ENCODE data around the gene CERK.

Gene CERK

GRCh38 chr22:46764779-46765485, 26.9 kb upstream of the CERK start:
- no peak for DNase-seq

GRCh38 chr22:46764140-46764680, 26.2 kb upstream of the CERK start:
- DNase-seq, result no peak

GRCh38 chr22:46763051-46763705, 25.1 kb upstream of the CERK start:
- DNase-seq, result no peak

- DNase-seq, result peak; percentile 96
Measured at GRCh38 chr22:46762238-46763050, 24.4 kb upstream of the CERK start, which contains the start of gene TBC1D22A. Gene TBC1D22A (plus strand): TSS chr22:46762650. CDS start chr22:46762787, 137 bp downstream.

GRCh38 chr22:46761539-46762237, 23.6 kb upstream of the CERK start:
- no peak for DNase-seq

GRCh38 chr22:46761017-46761416, 23.0 kb upstream of the CERK start:
- no peak for DNase-seq

- DNase-seq, result no peak
Measured at GRCh38 chr22:46758867-46759290, 20.8 kb upstream of the CERK start.

- no peak for DNase-seq
Measured at GRCh38 chr22:46758121-46758520, 20.1 kb upstream of the CERK start.

- DNase-seq, result no peak
Measured at GRCh38 chr22:46757104-46757503, 19.1 kb upstream of the CERK start.

GRCh38 chr22:46756097-46756496, 18.0 kb upstream of the CERK start:
- DNase-seq, result no peak

GRCh38 chr22:46755525-46755924, 17.5 kb upstream of the CERK start:
- DNase-seq, result no peak

- DNase-seq, result no peak
Measured at GRCh38 chr22:46754826-46755225, 16.8 kb upstream of the CERK start.

GRCh38 chr22:46754110-46754799, 16.2 kb upstream of the CERK start:
- DNase-seq, result no peak

- DNase-seq, result no peak
Measured at GRCh38 chr22:46753761-46754109, 15.7 kb upstream of the CERK start.

- DNase-seq, result no peak
Measured at GRCh38 chr22:46753360-46753759, 15.3 kb upstream of the CERK start.

- no peak for DNase-seq
Measured at GRCh38 chr22:46752988-46753310, 14.9 kb upstream of the CERK start.

GRCh38 chr22:46752286-46752987, 14.4 kb upstream of the CERK start:
- no peak for DNase-seq

GRCh38 chr22:46750863-46751443, 12.9 kb upstream of the CERK start:
- no peak for DNase-seq

- no peak for DNase-seq
Measured at GRCh38 chr22:46750530-46750800, 12.4 kb upstream of the CERK start.

- DNase-seq, result no peak
Measured at GRCh38 chr22:46749682-46750529, 11.9 kb upstream of the CERK start.

Data from activated CD8-positive, alpha-beta memory T cell treated with anti-CD3 and anti-CD28 coated beads, Interleukin-2, amount 50 U/mL, for 48 hours (primary cell).